ENCODE measurements around the gene WFIKKN1.
A peak's percentile ranks its signal among the peaks of the same experiment; 100 is the strongest.

WFIKKN1 gene, protein sequence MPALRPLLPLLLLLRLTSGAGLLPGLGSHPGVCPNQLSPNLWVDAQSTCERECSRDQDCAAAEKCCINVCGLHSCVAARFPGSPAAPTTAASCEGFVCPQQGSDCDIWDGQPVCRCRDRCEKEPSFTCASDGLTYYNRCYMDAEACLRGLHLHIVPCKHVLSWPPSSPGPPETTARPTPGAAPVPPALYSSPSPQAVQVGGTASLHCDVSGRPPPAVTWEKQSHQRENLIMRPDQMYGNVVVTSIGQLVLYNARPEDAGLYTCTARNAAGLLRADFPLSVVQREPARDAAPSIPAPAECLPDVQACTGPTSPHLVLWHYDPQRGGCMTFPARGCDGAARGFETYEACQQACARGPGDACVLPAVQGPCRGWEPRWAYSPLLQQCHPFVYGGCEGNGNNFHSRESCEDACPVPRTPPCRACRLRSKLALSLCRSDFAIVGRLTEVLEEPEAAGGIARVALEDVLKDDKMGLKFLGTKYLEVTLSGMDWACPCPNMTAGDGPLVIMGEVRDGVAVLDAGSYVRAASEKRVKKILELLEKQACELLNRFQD

GRCh38 chr16:630815-631405 is at the start of gene WFIKKN1:
Gene WFIKKN1 (plus strand): TSS chr16:630985. CDS start chr16:631254, 269 bp downstream.
- DNase-seq (ENCODE audit: low read depth, low spot score), result no peak

DNA sequence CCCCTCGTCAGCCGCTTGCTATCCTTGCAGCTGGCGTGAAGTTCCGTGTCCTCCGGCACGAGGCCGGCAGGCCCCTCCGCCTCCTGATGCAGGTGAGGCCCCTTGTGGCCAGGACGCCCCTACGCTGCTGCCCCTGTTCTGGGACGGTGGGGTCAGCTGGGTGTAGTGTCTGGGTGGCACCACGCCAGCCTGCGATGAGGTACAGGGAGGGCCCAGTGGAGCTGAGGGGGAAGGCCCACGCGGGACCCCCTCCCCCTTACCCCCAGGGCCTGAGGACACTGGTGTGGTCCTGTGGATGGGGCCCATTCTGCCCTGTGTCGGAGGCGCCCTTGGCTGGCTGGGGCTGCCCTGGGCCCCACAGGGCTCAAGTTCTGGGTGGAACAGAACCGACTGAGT is 48.6 kb upstream of the WFIKKN1 start:
- no peak for DNase-seq (ENCODE audit: low read depth, low spot score)

DNA sequence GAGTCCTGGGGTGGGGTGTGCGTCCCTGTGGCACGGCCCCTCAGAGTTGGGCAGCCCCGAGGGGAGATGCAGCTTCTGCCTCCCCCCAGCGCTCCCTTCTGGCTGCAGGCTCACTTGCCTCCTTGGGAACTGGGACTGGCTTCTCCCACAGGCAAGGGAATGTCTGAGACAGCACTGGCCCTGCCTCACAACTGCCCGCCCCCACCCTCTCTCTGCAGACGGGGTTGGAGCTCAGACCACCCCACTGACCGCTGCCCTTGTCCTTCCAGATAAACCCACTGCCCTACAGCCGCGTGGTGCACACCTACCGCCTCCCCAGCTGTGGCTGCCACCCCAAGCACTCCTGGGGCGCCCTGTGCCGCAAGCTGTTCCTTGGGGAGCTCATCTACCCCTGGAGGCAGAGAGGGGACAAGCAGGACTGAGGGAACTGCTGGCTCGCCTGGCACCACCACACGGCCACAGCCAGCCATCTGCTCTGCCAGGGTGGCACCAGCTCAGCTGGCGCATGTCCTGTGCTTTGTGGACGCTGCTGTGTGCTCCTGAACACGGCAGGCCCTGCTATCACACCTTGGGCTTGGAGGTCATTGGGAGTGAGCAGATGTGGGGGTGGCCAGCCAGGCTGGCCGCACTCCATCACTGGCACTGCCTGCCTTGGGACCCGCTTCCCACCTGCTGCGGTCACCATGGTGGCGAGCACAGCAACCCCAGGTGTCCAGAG is 48.0 kb upstream of the WFIKKN1 start:
- DNase-seq (ENCODE audit: low read depth, low spot score), result no peak

DNA sequence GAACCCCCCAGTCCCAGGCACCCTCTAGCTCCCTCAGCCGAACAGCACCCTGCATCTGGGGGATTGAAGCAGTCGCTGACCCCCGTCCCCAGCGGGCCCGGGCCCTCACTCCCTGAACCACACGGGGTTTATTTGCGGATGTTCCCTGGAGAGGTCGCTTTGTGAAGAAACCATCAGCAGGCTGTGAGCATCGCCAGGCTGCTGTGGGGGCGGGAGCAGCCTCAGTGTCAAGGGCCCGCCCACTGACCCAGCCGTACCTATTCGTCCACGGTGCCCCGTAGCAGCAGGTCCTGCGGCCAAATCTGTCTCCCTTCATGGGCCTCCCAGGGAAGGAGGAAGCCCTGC is 47.3 kb upstream of the WFIKKN1 start:
- no peak for DNase-seq (ENCODE audit: low read depth, low spot score)

DNA sequence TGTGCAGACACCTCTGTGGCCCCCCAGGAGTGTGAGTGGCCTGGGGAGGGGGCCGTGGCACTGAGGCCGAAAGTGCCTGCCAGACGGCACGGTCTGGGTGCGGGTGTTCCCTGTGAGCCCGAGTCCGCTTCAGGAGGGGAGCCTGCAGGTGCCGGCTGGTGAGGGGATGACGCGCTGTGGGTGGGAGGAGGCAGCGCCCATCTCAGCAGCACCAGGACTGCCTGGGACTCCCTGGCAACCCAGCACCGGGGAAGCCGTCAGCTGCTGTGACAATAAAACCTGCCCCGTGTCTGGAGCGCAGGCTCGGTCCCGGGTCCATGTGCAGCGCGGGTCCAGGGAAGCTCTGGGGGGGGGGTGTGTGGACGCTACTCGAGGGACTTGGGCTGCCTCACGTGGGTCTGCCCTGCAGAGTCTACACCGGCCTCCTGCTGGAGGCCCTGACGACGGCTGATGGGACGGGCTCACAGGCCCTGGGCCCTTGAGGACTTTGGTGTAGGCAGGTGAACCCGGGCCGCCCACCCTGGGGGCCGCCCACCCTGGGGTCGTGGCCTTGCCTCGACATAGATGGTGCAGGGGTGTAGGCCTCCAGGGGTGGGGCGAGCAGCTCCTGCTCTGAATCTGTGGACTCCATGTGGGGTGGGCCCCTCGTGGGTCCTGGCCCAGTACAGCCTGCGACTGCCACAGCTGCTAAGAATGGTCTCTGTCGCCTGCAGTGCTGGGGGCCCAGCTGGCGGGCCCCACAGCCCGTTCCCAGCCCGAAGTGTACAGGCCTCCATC is 46.8 kb upstream of the WFIKKN1 start:
- DNase-seq (ENCODE audit: low read depth, low spot score), result no peak

DNA sequence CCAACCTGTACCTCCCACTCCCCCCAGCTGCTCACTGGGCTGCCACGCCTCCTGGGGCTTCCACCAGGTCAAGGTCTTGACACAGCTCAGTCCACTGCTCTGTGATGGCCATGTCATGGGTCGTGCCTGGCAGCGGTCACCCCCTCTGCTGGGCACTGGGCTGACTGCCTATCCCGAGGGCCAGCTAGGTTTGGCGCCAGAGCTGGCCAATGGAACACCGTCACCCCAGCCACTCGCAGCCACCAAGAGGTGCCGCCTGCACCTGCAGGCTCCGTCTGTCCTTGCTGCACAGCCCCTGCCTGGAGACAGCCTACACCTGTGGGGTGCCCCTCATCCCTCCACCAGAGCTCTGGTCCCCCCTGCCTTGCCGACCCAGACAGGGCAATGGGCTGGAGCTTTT is 45.4 kb upstream of the WFIKKN1 start:
- no peak for DNase-seq (ENCODE audit: low read depth, low spot score)

- DNase-seq (ENCODE audit: low read depth, low spot score), result no peak
These were observed 44.6 kb upstream of the WFIKKN1 start for GRCh38 chr16:586047-586644.

DNA sequence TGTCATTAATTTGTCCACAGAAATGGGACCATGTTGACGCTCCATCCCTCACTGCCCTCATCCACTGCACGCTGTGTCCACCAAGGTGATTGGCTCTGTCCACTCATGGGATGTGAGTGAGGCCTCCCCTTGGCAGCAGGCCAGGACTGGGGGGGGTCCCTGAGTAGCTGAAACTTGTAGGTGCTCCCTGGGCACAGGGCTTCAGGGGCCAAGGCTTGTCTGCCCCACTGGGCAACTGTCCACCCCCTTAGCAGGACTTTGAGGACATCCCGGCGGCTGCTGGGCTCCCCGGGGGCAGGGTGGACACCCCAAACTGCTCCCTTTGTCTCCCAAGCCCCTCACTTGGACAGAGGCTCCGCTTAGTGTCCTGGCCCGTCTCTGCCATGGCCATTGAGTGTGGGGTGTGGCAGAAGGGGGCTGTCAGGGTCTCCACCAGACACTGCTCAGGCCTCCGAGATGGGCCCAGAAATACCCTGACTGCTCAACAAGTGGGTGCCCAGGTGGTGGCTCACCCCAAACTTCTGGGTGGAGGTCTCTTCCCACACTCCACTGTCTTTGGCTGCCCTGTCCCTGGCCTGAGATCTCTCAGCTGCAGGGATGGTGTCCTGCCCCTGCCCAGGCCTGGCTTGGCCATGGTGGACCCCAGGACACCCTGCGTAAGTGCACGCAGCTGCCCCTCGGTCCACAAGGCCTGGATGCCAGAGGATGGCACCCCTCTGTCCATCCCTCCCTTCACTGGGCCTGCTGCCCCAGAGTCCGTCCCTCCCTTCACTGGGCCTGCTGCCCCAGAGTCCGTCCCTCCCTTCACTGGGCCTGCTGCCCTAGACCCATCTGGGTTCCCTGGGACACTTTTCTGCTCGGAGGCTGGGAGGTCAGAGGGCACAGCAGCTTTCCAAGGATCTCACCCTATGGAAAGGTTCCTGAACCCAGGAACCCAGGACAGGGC is 43.9 kb upstream of the WFIKKN1 start:
- DNase-seq (ENCODE audit: low read depth, low spot score), result no peak

DNA sequence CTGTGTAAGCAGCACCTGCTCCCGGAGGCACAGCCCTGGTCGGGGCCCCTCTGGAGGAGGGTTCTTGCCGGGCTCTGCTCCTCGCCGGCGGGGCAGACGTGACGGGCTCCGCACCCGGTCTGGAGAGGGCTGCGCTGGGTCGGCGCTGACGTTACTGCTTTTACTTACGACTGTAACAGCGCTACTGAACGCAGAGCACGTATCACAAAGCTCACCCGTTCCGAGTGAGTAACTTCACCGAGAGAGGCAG is 42.2 kb upstream of the WFIKKN1 start:
- no peak for DNase-seq (ENCODE audit: low read depth, low spot score)

DNA sequence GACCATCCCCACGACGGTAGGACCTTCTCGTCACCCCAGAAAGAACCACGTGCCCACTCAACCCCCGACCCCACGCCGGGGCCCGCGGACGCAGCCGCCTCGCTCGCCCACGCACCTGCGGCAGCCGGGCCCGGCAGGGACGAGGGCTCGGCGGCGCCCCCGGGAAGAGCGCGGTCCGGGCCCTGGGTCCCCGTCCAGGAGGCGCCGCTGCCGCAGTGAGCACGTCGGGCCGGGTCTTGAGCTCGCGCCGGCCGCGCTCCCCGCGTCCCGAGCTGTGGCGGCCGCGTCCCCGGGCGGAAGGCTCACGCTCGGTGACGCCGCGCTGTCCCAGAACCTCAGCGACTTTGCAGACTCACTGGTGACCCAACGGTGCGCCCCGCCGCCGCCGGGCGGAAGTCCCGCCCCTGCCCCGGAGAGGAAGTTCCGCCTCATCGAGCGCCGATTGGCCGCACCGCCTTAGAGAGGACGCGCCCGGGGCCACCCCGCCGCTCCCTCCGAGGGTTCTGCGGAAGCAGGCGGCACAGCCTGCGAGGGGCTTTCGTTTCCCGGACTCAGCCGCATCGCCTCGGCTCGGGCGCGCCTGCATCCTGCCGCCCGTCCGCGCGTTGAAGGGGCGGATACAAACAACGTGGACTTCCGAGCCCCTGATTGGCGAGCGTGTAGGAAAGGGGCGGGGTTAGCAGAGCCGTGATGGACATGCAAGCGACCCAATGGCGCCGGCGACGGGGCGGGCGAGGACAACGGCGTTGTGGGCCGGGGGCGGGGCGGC is 41.7 kb upstream of the WFIKKN1 start:
- peak; percentile 93 for DNase-seq (ENCODE audit: low read depth, low spot score)

- DNase-seq (ENCODE audit: low read depth, low spot score), result peak; percentile 96
These were observed 41.1 kb upstream of the WFIKKN1 start, which contains the start of gene RAB40C for GRCh38 chr16:589658-590187. Gene RAB40C (plus strand): TSS chr16:590066. CDS start chr16:590292, 226 bp downstream.

- no peak for DNase-seq (ENCODE audit: low read depth, low spot score)
These were observed 40.5 kb upstream of the WFIKKN1 start for GRCh38 chr16:590188-590814.

DNA sequence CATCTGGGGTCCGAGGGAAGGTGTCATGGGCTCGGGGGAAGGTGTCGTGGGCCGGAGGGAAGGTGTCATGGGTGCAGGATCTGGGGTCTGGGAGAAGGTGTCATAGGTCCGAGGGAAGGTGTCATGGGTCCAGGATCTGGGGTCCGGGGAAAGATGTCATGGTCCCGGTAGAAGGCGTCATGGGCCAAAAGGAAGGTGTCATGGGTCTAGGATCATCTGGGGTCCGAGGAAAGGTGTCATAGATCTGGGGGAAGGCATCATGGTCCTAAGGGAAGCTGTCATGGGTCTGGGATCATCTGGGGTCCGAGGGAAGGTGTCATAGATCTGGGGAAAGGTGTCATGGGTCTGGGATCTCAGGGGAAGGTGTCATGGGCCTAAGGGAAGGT is 40.0 kb upstream of the WFIKKN1 start:
- no peak for DNase-seq (ENCODE audit: low read depth, low spot score)

GRCh38 chr16:591231-591630 is 39.6 kb upstream of the WFIKKN1 start:
- DNase-seq (ENCODE audit: low read depth, low spot score), result no peak

- no peak for DNase-seq (ENCODE audit: low read depth, low spot score)
These were observed 38.8 kb upstream of the WFIKKN1 start for GRCh38 chr16:591892-592517.

DNA sequence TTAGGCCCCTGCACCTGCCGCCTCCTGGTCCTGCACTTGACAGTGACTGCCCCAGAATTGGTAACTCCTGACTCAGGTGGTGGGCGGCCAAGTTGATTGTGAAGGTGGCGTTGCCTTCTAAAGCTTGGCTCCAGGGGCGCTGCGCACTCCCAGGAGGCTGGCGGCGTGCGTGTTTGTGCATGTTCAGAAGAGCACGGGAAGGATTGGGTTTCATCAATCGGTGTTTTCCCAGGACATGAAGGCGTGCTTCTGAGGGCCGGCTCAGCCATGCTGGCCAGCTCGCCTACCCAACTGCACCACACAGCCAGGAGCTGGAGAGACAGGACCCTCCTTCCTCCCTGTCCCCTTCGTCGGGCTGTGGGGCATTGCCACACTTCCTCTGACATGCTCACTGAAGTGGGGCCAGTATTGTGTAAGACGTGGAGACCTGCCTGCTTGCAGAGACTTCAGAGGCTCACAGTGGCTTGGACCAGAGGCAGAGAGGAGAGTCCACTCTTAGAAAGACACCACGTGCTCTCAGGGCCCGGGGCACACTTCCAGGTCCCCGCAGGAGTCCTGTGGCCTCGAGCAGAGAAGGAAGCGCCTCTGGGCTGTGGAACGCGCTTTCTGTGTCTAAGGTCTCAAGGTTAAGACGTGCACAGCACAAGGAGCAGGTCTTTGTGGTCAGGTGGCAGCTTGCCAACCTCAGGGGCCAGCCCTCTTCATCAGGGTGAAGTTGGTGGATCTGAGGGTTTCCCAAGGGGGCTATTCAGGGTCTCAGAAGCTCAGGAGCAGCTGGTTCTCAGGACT is 38.1 kb upstream of the WFIKKN1 start:
- DNase-seq (ENCODE audit: low read depth, low spot score), result peak; percentile 65

- no peak for DNase-seq (ENCODE audit: low read depth, low spot score)
These were observed 37.4 kb upstream of the WFIKKN1 start for GRCh38 chr16:593406-593805.

DNA sequence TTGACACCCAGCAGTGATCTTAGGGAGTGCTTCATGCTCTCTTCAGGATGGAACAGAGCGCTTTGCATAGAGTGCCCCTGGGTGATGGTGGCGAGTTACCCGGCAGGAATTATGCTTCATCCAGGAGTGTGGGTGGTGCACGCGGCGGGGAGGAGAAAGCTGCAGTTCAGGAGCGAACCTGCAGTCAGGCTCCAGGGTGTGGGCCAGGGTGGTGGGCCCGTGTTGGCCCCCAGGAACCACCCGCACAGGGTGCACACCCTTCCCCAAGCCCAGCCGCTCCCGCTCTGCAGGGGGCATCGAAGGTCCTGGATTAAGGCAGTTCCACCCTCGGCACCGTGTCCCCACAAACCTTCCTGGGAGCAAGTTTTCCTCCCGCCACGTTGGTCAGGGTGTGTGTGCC is 37.0 kb upstream of the WFIKKN1 start:
- no peak for DNase-seq (ENCODE audit: low read depth, low spot score)
